ENCODE data around the gene ADAM17. TPM values are rescaled to one million over a fixed set of nuclear protein-coding genes. Genes with fewer than 3 reads are reported as not detected.

ADAM17 gene
- 10 to 100 TPM; 18.6 to 20.0 TPM for total RNA-seq

DNA sequence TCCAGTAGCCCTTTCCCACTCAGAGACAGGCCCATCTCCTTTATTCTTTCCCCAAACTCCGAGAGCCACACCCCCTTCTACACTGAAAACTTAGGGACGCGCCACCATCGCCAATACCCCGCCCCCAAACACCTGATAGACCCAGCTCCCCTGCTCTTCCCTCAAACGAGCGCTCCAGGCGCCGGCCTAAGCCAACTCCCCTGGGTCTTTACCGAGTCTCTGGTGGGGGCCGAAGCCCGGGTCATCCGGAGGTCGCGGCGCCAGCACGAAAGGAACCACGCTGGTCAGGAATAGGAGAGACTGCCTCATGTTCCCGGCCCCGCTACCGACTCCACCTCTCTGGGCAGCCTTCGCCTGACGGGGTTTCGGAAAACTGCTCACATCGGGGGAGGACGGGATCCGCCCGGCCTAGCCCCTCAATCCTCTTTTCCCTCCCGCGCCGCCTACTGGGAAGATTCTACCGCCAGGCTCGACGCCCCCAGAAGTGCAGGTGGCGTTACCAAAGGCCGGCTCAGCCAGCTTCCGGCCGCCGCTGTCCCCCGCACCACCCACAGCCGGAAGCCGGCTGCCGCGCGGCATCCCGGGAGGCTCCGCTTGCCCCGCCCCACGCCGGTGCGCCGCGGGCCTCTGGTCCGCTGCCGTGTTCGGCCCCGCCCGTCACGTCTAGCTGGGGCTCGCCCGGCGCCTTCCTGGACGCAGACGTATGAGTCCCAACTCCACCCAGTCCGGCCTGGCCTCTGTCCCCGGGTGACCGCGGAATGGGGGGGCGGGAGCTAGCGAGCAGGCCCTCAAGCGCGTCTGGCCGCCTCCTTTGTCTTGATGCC lies at the start of gene ADAM17:
Gene ADAM17 (minus strand): TSS at position 534 of the 824 bp plus-strand sequence. CDS start 225 bp downstream, at position 309.
- Histone ChIP-seq H3K27me3 (no peaks in the 10 kb centered on the region), H3K9ac (ENCODE audit: low read depth in 2 of 2, low read length in 2 of 2) (peak within 1 kb of the TSS; percentile 89 to 94), H3K4me3 (peak within 1 kb of the TSS; percentile 84), H3K36me3 (no peaks in the 10 kb centered on the region), H3K4me1 (peaks cover 5% of the 10 kb centered on the region), H3K9me3 (no peaks in the 10 kb centered on the region), H3K27ac (peak within 1 kb of the TSS; percentile 98)
- DNase-seq, result peak; percentile 96
- intact Hi-C loops (cut with DNase I), result no loop called here
- TF ChIP-seq, protein P1, sequence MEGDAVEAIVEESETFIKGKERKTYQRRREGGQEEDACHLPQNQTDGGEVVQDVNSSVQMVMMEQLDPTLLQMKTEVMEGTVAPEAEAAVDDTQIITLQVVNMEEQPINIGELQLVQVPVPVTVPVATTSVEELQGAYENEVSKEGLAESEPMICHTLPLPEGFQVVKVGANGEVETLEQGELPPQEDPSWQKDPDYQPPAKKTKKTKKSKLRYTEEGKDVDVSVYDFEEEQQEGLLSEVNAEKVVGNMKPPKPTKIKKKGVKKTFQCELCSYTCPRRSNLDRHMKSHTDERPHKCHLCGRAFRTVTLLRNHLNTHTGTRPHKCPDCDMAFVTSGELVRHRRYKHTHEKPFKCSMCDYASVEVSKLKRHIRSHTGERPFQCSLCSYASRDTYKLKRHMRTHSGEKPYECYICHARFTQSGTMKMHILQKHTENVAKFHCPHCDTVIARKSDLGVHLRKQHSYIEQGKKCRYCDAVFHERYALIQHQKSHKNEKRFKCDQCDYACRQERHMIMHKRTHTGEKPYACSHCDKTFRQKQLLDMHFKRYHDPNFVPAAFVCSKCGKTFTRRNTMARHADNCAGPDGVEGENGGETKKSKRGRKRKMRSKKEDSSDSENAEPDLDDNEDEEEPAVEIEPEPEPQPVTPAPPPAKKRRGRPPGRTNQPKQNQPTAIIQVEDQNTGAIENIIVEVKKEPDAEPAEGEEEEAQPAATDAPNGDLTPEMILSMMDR (IDR thresholded peaks at IDR 0.05), result no peak

DNA sequence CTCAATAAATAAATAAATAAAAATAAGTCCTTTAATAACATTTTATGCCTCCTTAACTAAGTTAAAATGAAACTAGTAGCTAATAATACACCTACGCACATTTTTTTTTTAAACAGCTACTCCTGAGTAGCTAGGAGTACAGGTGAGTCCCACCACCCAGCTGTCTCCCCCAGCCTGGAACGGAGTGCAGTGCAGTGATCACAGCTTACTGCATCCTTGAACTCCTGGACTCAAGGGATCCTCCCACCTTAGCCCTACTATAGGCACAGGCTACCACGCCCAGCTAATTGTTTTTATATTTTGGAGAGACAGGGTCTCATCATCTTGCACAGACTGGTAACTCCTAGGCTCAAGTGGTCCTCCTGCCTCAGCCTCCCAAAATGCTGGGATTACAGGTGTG lies 46.8 kb upstream of the ADAM17 start:
- H3K27me3 ChIP-seq, result no peaks in the 10 kb centered on the region
- H3K36me3 ChIP-seq, result no peaks in the 10 kb centered on the region
- no peak overlapping the region for H3K4me3 ChIP-seq
- DNase-seq, result no peak
- TF ChIP-seq, protein P1 (IDR thresholded peaks at IDR 0.05), result no peak
- intact Hi-C loops (cut with DNase I), result no loop called here
- H3K4me1 ChIP-seq, result no peaks in the 10 kb centered on the region
- no peak overlapping the region for H3K9ac ChIP-seq (ENCODE audit: low read depth in 2 of 2, low read length in 2 of 2)
- no peaks in the 10 kb centered on the region for H3K9me3 ChIP-seq
- no peak overlapping the region for H3K27ac ChIP-seq

DNA sequence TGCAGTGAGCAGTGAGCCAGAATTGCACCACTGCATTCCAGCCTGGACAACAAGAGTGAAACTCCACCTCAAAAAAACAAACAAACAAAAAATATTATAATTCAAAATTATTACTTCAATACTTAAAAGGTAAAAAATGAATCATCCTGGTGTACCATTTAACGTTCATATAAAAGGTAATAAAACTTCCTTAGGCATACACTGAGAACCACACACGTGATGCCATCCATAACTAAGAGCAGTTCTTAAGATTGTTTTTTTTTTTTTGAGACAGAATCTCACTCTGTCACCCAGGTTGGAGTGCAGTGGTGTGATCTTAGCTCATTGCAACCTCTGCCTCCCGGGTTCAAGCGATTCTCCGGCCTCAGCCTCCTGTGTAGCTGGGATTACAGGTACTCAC lies 45.8 kb upstream of the ADAM17 start:
- intact Hi-C loops (cut with DNase I), result no loop called here
- no peak overlapping the region for H3K4me3 ChIP-seq
- H3K9ac ChIP-seq (ENCODE audit: low read depth in 2 of 2, low read length in 2 of 2), result no peak overlapping the region
- H3K36me3 ChIP-seq, result no peaks in the 10 kb centered on the region
- no peaks in the 10 kb centered on the region for H3K4me1 ChIP-seq
- no peaks in the 10 kb centered on the region for H3K27me3 ChIP-seq
- DNase-seq, result no peak
- H3K27ac ChIP-seq, result no peak overlapping the region
- no peaks in the 10 kb centered on the region for H3K9me3 ChIP-seq
- TF ChIP-seq, protein P1 (IDR thresholded peaks at IDR 0.05), result no peak

DNA sequence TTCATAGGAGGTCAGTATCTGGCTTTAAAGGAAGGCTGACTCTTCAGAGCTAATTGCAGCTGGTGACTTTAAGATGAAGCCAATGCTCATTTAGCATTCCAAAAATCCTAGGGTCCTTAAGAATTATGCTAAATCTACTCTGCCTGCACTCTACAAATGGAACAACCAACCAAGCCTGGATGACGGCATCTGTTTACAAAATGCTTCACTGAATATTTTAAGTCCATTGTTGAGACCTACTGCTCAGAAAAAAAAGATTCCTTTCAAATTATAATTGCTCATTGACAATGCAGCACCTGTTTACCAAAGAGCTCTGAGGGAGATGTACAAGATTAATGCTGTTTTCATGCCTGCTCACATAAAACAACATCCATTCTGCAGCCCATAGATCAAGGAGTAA lies 43.8 kb upstream of the ADAM17 start:
- TF ChIP-seq, protein P1 (IDR thresholded peaks at IDR 0.05), result no peak
- no peak overlapping the region for H3K27ac ChIP-seq
- intact Hi-C loops (cut with DNase I), result no loop called here
- H3K27me3 ChIP-seq, result no peaks in the 10 kb centered on the region
- no peaks in the 10 kb centered on the region for H3K36me3 ChIP-seq
- H3K4me1 ChIP-seq, result no peaks in the 10 kb centered on the region
- H3K9ac ChIP-seq (ENCODE audit: low read depth in 2 of 2, low read length in 2 of 2), result no peak overlapping the region
- no peak overlapping the region for H3K4me3 ChIP-seq
- DNase-seq, result no peak
- no peaks in the 10 kb centered on the region for H3K9me3 ChIP-seq

DNA sequence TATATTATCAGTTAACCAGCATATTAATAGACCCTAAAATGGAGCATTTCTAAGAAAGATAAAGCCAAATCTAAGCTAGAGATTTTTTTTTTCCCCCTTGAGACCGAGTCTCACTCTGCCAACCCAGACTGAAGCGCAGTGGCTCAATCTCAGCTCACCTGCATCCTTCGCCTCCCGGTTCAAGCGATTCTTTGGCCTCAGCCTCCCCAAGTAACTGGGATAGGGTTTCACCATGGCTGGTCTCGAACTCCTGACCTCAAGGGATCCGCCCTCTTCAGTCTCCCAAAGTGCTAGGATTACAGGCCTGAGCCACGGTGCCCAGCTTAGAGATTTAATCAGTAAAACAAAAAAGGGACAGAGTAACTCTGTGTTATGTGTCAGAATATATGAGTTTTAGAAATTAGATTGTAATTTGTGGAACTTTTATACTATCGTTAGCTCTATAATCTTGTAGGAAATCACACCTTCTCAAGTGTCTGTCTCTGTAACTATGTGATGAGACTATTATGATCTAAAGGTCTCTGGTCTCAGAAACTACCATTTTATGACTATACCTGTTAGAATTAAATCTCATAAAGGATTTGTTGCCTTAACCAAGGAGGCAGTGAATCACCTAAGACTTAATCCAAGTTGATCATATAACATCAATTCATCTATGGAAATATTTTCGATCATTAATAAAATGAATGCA lies 41.1 kb upstream of the ADAM17 start:
- intact Hi-C loops (cut with DNase I), result no loop called here
- Histone ChIP-seq H3K4me1 (no peaks in the 10 kb centered on the region), H3K9ac (ENCODE audit: low read depth in 2 of 2, low read length in 2 of 2) (no peak overlapping the region), H3K27me3 (no peaks in the 10 kb centered on the region), H3K36me3 (no peaks in the 10 kb centered on the region), H3K9me3 (no peaks in the 10 kb centered on the region), H3K4me3 (no peak overlapping the region), H3K27ac (no peak overlapping the region)
- TF ChIP-seq, protein P1 (IDR thresholded peaks at IDR 0.05), result no peak
- no peak for DNase-seq
